ENCODE data around the gene CRISP2.

DNA sequence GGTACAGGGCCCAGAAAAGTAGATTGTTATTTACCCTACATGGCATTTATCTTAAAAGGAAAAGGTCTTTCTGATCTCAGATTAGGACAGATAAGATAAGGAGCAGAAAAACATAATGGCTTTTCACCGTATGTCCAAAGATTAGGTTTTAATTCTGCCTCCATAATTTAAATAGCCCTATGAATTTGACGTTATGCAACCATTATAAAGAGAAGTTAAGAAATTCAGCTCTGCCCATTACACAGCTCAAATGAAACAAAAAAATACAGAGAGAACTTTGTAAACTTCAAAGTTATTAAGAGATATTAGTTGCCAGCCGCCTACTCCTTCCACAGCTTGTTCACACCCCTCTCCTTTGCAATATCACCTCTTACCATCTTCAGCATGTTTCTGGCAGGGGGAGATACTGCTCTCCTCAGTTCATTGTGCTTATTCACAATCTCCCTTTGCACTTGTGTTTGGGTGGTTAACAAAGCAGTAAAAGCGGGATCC lies 22.7 kb upstream of the CRISP2 start:
- TF ChIP-seq POLR2A (IDR thresholded peaks at IDR 0.05; ENCODE audit: low read depth, low read length), result no peak
- TF ChIP-seq EZH2 (IDR thresholded peaks at IDR 0.05; ENCODE audit: borderline replicate concordance, low read depth, low read length, severe bottlenecking), result no peak
- no peak for TF ChIP-seq POLR2AphosphoS5 (IDR thresholded peaks at IDR 0.05; ENCODE audit: insufficient read depth, low read depth, low read length)
- TF ChIP-seq, protein P1, sequence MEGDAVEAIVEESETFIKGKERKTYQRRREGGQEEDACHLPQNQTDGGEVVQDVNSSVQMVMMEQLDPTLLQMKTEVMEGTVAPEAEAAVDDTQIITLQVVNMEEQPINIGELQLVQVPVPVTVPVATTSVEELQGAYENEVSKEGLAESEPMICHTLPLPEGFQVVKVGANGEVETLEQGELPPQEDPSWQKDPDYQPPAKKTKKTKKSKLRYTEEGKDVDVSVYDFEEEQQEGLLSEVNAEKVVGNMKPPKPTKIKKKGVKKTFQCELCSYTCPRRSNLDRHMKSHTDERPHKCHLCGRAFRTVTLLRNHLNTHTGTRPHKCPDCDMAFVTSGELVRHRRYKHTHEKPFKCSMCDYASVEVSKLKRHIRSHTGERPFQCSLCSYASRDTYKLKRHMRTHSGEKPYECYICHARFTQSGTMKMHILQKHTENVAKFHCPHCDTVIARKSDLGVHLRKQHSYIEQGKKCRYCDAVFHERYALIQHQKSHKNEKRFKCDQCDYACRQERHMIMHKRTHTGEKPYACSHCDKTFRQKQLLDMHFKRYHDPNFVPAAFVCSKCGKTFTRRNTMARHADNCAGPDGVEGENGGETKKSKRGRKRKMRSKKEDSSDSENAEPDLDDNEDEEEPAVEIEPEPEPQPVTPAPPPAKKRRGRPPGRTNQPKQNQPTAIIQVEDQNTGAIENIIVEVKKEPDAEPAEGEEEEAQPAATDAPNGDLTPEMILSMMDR (IDR thresholded peaks at IDR 0.05; ENCODE audit: extremely low read depth in 1 of 2, insufficient read depth in 1 of 2, low read depth in 1 of 2, low read length in 2 of 2), result no peak
- TF ChIP-seq, protein P2, sequence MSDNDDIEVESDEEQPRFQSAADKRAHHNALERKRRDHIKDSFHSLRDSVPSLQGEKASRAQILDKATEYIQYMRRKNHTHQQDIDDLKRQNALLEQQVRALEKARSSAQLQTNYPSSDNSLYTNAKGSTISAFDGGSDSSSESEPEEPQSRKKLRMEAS (IDR thresholded peaks at IDR 0.05; ENCODE audit: insufficient read depth, insufficient read length), result no peak
- no peak for TF ChIP-seq JUN (IDR thresholded peaks at IDR 0.05; ENCODE audit: borderline replicate concordance, insufficient read depth, insufficient read length, low read depth)
- TF ChIP-seq MYC (IDR thresholded peaks at IDR 0.05; ENCODE audit: low read depth, low read length), result no peak
- TF ChIP-seq FOS (IDR thresholded peaks at IDR 0.05; ENCODE audit: borderline replicate concordance, insufficient read depth, low read length), result no peak
